ENCODE measurements around the gene SLC2A6.

DNA sequence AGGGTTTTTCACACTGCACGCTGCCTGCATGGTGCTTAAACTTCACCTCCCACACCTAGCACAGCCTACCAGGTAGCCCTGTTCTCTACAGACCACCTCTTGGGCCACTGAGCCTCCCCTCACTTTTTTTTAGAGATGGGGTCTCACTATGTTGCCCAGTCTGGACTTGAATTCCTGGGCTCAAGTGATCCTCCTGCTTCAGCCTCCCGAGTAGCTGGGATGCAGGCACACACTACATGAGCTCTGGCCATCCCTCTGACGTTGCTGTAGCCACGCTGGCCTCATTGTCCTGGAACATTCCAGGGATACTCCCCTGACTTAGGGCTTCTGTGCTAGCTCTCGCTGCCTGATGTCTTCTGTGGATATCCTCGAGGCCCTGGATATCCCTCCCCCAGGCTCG is 26.3 kb downstream of the SLC2A6 start:
- TF ChIP-seq CTCF (IDR thresholded peaks at IDR 0.05 in 4 of 5, conservative IDR thresholded peaks at IDR 0.05 in 1 of 5) (no peak), POLR2A (IDR thresholded peaks at IDR 0.05) (no peak)
